Tibial artery (tissue), 4 donors: ENCODE data around the gene SCAMP1.
"Not testable (repeated sequence)": the region's sequence is repeated elsewhere in the genome, so short reads cannot be mapped to it uniquely, and the experiment has no call there.

Experiments
- DNase-seq, 2 donors: peaks; one replicate each; pipeline ENCODE4 v3.0.0-alpha.2; 2019
- H3K27ac ChIP-seq, 2 donors: fragments of 200-600 bp; sonication (generic) in 1 of 2; 1 replicate in 1 of 2; 2 replicates in 1 of 2; pipeline ENCODE4 v1.5.1; 2018 to 2019; ENCODE audit warnings: mild to moderate bottlenecking in 1 of 2
- H3K27me3 ChIP-seq, 2 donors: fragments of 200-600 bp; sonication (generic) in 1 of 2; one replicate each; pipeline versions ENCODE4 v1.5.1 to v1.6.0; 2016 to 2019
- H3K36me3 ChIP-seq, 3 donors: fragments of 200-600 bp; sonication (generic) in 2 of 3; one replicate each; pipeline ENCODE4 v1.5.1; 2016 to 2019; ENCODE audit warnings: mild to moderate bottlenecking in 2 of 3
- H3K4me1 ChIP-seq, 4 donors: fragments of 200-600 bp; sonication (generic) in 2 of 4; 1 replicate in 3 of 4; 2 replicates in 1 of 4; pipeline ENCODE4 v1.5.1; 2016 to 2019
- H3K4me3 ChIP-seq, 2 donors: fragments of 200-600 bp; sonication (generic) in 1 of 2; 1 replicate in 1 of 2; 2 replicates in 1 of 2; pipeline ENCODE4 v1.5.1; 2018 to 2019; ENCODE audit warnings: mild to moderate bottlenecking in 2 of 2
- H3K9me3 ChIP-seq, 3 donors: fragments of 200-600 bp; sonication (generic) in 1 of 3; one replicate each; pipeline ENCODE4 v1.5.1; 2016 to 2019
- CTCF ChIP-seq, 2 experiments: fragments of 200-600 bp in 1 of 2; fragments of 450-650 bp in 1 of 2; IDR thresholded peaks; one replicate each; pipeline ENCODE4 v1.5.1; 2017 to 2019; ENCODE audit warnings: antibody characterized with exemption in 2 of 2, mild to moderate bottlenecking in 1 of 2, moderate library complexity in 1 of 2
- intact Hi-C: fragments of 100-400 bp; cut with DNase I; formaldehyde crosslinking; loops from one replicate; pipeline ENCODE4 v1.15.0; 2023; ENCODE audit warnings: low total_unique reads

SCAMP1 gene

GRCh38 chr5:78373231-78373630, 12.8 kb downstream of the SCAMP1 start:
- H3K9me3 ChIP-seq, result no peaks in the 10 kb centered on the region
- peaks cover 0 to 21% (median 9%) of the 10 kb centered on the region in 4 donors for H3K4me1 ChIP-seq
- H3K4me3 ChIP-seq, result no peak overlapping the region
- H3K36me3 ChIP-seq, result no peaks in the 10 kb centered on the region
- intact Hi-C loops, result no loop called here
- no peak for DNase-seq
- no peak overlapping the region for H3K27ac ChIP-seq
- H3K27me3 ChIP-seq, result no peaks in the 10 kb centered on the region
- no peak for TF ChIP-seq CTCF (IDR thresholded peaks at IDR 0.05)

DNA sequence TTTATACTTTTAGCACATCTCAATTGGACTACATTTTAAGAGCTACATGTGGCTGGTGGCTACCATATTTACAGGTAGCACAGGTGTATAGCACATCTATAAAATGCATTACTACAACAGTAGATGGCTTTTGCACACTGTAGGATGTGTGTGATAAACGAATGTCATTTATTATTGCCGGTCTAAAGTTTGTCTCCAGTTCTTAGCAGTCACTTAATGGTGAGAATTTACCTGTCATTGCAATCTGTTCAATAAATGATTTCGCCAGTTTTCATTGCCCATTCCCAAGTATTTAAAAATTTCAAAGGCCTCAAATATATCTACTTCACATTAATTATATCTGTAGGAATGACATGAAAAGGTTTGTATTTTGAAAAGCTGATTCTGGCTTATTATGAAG, 15.9 kb downstream of the SCAMP1 start:
- intact Hi-C loops, result no loop called here
- DNase-seq, result no peak
- peak overlapping the region; percentile 25 to 59 for H3K27ac ChIP-seq

DNA sequence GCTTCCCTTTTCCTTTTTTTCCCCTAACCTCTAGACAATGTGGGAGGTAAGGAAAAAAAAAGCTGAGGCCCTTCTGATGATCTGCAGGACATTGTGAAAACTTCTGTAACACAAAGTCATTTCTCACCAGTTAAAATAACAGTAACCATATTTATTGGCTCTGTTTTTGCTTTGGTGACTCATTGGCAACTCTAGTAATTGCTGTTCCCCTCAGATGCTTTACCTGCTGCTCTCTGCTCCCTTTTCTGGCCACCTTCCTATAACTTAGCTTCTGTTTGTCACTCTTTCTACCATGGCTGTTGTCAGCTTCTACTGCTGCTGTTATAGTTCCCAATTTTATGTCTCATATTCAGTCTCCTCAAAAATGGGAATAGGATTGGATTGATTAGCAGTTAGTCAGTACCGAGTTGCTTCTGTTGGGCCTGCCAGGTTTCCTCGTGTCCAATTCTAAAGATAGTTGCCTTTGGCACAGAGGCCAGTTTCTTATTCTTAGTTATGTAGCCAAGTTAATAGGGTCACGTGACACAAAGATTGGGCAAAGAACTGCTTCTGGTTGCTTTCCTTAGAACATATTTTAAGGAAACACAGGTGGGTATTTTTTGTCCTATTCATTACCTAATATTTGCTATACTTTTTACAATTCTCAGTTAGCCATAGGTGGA, 16.8 kb downstream of the SCAMP1 start:
- DNase-seq, result peak; percentile 45 to 69
- TF ChIP-seq CTCF (IDR thresholded peaks at IDR 0.05), result no peak
- Histone ChIP-seq H3K9me3 (no peaks in the 10 kb centered on the region), H3K27me3 (no peaks in the 10 kb centered on the region), H3K36me3 (no peaks in the 10 kb centered on the region), H3K27ac (peak overlapping the region; percentile 25 to 59), H3K4me3 (no peak overlapping the region), H3K4me1 (peaks cover 0 to 21% (median 9%) of the 10 kb centered on the region in 4 donors)
- intact Hi-C loops, result no loop called here

More for the DNA sequence above, 15.9 kb downstream of the SCAMP1 start:
- Histone ChIP-seq H3K36me3 (no peaks in the 10 kb centered on the region), H3K4me1 (peaks cover 0 to 21% (median 9%) of the 10 kb centered on the region in 4 donors), H3K27me3 (no peaks in the 10 kb centered on the region), H3K4me3 (no peak overlapping the region), H3K9me3 (no peaks in the 10 kb centered on the region)
- no peak for TF ChIP-seq CTCF (IDR thresholded peaks at IDR 0.05)

GRCh38 chr5:78377718-78378105, 17.3 kb downstream of the SCAMP1 start:
- H3K36me3 ChIP-seq, result no peaks in the 10 kb centered on the region
- intact Hi-C loops, result no loop called here
- DNase-seq, result no peak
- peaks cover 0 to 21% (median 9%) of the 10 kb centered on the region in 4 donors for H3K4me1 ChIP-seq
- TF ChIP-seq CTCF (IDR thresholded peaks at IDR 0.05), result no peak
- H3K27me3 ChIP-seq, result no peaks in the 10 kb centered on the region
- H3K9me3 ChIP-seq, result no peaks in the 10 kb centered on the region
- no peak overlapping the region for H3K4me3 ChIP-seq
- H3K27ac ChIP-seq, result peak overlapping the region; percentile 25 to 59

DNA sequence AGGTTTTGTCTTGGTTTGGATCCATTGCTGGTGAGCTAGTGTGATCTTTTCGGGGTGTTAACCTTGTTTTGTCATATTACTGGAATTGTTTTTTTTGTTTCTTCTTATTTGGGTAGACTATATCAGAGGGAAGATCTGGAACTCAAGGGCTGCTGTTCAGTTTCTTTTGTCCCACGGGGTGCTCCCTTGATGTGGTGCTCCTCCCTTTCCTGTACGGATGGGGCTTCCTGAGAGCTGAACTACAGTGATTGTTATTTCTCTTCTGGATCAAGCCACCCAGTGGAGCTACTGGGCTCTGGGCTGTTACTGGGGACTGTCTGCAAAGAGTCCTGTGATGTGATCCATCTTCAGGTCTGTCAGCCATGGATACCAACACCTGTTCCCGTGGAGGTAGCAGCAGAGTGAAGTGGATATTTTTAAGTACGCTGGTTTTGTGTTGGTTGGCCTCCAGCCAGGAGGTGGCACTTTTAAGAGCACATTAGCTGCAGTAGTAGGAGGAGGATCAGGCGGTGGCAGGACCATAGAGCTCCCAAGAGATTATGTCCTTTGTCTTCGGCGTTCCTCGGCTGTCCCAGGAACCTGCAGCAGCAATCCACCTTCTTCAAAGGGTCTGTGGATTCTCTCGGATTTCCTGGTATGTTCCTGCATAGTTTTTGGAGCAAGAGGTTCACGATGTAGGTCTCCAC, 27.2 kb downstream of the SCAMP1 start:
- Histone ChIP-seq H3K4me1 (no peaks in the 10 kb centered on the region), H3K27me3 (no peaks in the 10 kb centered on the region), H3K9me3 (peaks cover 0 to 6% (median 0%) of the 10 kb centered on the region in 3 donors), H3K36me3 (peaks cover 0 to 5% (median 3%) of the 10 kb centered on the region in 3 donors), H3K27ac (no peak overlapping the region), H3K4me3 (no peak overlapping the region)
- no peak for DNase-seq
- intact Hi-C loops, result no loop called here
- no peak for TF ChIP-seq CTCF (IDR thresholded peaks at IDR 0.05)

DNA sequence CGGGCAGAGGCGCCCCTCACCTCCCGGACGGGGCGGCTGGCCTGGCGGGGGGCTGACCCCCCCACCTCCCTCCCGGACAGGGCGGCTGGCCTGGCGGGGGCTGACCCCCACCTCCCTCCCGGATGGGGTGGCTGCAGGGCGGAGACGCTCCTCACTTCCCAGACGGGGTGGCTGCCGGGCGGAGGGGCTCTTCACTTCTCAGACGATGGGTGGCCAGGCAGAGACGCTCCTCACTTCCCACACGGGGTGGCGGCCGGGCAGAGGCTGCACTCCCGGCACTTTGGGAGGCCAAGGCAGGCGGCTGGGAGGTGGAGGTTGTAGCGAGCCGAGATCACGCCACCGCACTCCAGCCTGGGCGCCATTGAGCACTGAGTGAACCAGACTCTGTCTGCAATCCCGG, 30.9 kb downstream of the SCAMP1 start:
- DNase-seq, H3K27me3 ChIP-seq, intact Hi-C loops, H3K4me3 ChIP-seq, H3K36me3 ChIP-seq, H3K9me3 ChIP-seq, H3K4me1 ChIP-seq, H3K27ac ChIP-seq: not testable (repeated sequence)
